OCI-LY1 (cell line): ENCODE results near the gene SYNPO2.

Source experiments
- CTCF ChIP-seq: fragments of 200-600 bp; sonication (generic), shearing (Covaris generic); IDR thresholded peaks from 2 replicates; pipeline ENCODE4 v1.5.1; 2017; ENCODE audit warnings: mild to moderate bottlenecking, antibody characterized with exemption, low read length, moderate library complexity, mixed read lengths
- EZH2 ChIP-seq: fragments of 200-600 bp; sonication (generic), shearing (Covaris generic); IDR thresholded peaks from 2 replicates; pipeline ENCODE4 v1.8.0; 2017; ENCODE audit warnings: borderline replicate concordance, mixed run types, mild to moderate bottlenecking, antibody characterized with exemption, low read length, moderate library complexity, mixed read lengths

GRCh38 chr4:118850488-118851173 is 38.0 kb upstream of the SYNPO2 start:
- no peak for TF ChIP-seq CTCF
- TF ChIP-seq EZH2: no peak
